NCI-H187 (cell line): ENCODE results near the gene AP1M2.

Experiments
- DNase-seq, 2 experiments: peaks; one replicate each; lab custom pipeline; 2025; lab: John Stamatoyannopoulos, UW

AP1M2 gene

DNA sequence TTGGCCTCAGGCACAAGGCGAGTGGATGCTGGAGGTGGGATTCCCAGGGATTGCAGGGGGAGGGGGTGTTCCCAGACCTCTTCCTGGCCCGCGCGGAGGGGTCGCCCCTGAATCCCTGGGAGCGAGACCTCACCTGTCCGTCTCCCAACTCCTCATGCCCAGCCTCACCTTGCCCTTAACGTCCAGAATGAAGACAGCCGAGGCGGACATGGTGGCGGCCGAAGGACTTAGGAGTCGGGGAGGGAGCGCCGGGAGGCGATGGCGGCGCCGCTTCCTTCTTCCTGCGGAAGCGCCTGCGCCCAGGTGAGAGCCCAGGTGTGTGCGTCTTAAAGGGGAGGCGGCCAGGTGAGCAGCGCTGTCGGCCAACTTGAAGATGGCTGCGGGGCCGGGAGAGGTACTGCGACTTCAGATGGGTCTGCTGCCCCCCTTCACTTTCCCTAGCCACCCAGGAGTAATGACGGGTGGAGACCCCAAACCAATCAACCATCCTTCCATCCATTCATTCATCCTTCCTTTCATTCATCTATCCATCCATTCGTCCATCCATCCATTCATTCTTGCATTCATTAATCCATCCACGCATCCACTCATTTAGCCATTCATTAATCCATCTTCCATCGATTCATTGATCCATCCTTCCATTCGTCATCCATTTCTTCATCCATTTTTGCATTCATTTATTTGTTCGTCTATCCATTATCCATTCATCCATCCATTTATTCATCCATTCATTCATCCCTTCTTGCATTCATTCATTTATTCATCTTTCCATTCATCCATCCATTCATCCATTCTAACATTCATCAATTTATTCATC, at the start of gene AP1M2:
TSS of gene AP1M2 (minus strand) at position 291 of the 817 bp plus-strand sequence. CDS start at position 210, 81 bp downstream.
- DNase-seq = peak in 1 of 2 experiments; percentile 7

DNA sequence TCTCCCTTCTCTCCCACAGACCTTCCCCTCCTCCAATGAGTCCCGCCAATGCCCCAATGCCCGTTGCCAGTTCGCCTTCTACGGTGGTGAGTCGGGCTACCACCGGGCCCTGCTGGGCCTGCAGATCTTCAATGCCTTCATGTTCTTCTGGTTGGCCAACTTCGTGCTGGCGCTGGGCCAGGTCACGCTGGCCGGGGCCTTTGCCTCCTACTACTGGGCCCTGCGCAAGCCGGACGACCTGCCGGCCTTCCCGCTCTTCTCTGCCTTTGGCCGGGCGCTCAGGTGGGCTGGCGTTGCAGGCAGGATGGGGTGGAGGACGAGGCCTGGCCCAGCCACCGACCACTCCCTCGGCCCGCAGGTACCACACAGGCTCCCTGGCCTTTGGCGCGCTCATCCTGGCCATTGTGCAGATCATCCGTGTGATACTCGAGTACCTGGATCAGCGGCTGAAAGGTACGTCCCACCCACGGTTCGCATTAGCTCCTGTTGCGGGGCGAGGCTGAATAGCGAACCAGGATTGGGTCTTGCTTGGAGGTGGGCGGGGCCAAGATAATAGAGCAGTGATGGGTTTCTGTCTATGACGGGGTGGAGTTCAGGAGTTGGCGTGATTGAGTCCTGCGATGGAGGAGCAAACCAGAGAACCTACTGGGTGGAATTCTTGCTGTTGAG, 49.3 kb upstream of the AP1M2 start:
- no peak for DNase-seq

DNA sequence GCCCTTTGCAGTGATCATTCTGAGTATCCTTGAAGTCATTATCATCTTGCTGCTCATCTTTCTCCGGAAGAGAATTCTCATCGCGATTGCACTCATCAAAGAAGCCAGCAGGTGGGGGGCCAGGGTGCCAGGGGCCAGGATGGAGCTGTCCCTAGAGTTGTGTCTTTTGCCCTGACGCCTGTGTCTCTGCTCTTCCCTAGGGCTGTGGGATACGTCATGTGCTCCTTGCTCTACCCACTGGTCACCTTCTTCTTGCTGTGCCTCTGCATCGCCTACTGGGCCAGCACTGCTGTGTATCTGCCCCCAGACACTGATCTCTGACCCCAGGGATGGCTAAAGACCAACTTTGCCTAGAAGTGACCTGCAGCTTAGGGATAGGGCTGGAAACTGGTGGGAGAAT, 47.9 kb upstream of the AP1M2 start:
- no peak for DNase-seq

DNA sequence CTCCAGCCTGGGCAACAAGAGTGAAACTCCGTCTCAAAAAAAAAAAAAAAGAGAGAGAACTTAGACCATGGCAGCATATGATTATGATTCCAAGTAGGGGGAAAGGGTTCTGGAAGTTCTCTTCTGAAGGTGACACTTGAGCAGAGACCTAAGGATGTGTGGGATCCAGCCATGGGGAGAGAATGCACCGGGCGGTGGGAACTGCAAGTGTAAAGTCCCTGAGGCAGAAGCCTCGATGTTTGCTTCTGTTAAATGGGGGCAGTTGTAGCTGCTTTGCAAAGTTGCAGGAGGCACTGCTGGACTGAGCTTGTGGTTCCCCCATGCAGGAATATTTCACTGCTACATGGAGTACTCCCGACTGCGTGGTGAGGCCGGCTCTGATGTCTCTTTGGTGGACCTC, 47.3 kb upstream of the AP1M2 start:
- no peak for DNase-seq

- no peak for DNase-seq
Measured at GRCh38 chr19:10631874-10632273, 44.8 kb upstream of the AP1M2 start.

- DNase-seq = no peak
Measured at GRCh38 chr19:10625762-10626138, 38.6 kb upstream of the AP1M2 start.

DNA sequence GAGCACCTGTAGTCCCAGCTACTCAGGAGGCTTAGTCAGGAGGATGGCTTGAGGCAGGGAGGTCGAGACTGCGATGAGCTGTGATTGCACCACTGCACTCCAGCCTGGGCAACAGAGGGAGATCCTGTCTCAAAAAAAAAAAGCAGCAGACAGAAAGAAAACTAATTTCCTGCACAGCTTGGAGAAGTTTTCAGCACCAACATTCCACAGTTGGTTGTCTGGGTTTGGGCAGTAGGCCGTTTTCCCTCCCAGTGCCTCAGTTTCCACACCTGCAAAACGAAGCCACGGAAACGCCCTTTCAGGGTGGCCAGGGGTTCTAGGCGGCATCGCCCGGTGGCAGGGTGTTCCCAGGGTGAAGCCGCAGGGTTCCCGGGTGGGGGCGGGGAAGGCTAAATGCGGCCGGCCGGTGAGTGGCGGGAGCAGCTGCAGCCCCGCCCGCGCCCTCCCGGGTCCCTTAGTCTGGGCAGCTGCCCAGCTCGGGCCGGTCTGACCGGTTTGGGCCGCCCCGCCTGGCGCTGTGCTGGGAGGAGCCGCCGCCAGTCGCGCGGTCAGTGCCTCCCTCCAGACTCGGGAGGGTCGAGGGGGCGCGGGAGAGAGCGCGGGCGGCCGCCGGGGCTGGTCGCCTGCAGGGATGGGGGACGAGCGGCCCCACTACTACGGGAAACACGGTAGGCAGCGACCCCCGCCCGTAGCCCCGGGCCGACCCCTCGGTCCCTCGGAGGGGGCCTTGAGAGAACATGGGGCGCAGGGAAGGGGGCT, 38.1 kb upstream of the AP1M2 start, which contains the start of gene SLC44A2:
TSS of gene SLC44A2 (plus strand) at position 551 of the 759 bp plus-strand sequence. CDS start at position 632, 81 bp downstream.
- no peak for DNase-seq

DNA sequence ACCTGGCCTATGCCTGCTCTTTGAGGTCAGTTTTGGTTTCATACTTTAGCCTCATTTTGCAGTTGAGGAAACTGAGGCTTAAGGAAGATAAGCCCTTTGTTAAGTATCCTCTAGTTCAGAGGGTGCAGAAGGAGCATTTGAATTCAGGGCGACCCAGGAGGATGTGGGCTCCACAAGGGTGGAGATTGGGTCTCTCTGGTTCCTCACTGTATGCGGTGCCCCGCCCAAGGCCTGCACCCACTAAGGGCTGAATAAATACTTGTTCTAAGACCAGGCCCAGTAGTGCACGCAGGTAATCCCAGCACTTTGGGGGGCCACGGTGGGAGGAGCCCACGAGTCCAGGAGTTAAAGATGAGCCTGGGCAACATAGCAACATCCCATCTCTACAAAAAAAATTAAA, 37.5 kb upstream of the AP1M2 start:
- no peak for DNase-seq

DNA sequence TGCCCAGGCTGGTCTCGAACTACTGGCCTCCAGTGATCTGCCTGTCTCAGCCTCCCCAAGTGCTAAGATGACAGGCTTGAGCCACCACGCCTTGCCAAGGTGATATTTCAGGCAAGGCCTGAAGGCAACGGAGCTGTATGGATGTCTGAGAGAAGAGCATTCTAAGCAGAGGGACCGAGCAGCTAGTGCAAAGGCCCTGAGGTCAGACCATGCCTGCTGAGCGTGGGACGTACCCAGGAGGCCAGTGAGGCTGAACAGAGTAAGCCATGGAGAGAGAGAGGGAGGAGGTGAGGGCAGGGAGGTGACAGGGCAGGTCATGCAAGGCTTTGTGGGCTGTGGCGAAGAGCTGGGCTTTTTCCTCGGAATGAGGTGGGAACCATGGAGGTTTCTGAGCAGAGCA, 34.9 kb upstream of the AP1M2 start:
- DNase-seq = no peak

DNA sequence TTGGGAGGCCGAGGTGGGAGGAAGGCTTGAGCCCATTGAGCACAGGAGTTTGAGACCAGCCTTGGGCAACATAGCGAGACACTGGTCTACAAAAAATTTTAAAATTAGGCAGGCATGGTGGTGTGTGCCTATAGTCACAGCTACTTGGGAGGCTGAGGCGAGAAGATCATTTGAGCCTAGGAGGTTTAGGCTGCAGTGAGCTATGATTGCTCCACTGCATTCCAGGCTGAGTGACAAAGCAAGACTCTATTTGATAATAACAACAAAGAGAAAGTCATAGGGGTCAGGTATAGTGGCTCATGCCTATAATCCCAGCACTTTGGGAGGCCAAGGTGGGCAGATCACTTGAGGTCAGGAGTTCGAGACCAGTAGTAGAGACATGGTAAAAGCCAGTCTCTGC, 33.7 kb upstream of the AP1M2 start:
- DNase-seq = no peak

- DNase-seq = no peak
Measured at GRCh38 chr19:10618846-10619245, 31.7 kb upstream of the AP1M2 start.

DNA sequence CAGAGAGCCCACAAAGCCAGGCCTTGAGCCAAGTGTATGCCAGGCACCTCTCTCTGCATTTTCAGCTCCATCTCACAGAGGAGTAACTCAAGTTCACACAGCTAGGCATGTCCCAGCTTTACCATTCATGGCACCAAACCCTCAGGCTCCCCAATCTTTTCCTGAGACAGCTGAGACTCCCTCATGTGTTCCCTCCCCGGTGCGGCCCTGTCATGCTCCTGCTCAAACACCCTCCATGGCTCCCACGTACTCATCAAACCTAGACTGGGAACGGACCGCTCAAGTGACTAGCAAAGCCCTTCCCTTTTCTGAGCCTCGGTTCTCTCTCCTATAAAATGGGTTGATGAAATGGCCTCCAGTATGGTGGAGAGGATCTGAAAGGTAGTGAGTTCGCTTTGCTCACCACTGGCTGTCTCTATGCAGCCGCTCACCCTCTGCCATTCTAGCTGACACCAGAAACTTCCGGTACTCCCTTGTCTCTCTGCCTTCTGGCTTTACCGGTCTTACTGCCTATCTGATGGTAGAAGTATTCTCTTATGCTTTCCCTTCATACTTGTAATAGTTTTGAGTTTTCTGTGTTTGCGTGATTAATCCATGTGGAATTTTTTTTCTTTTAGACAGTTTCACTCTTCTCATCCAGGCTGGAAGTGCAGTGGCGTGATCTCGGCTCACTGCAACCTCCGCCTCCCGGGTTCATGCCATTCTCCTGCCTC, 30.5 kb upstream of the AP1M2 start:
- no peak for DNase-seq

DNA sequence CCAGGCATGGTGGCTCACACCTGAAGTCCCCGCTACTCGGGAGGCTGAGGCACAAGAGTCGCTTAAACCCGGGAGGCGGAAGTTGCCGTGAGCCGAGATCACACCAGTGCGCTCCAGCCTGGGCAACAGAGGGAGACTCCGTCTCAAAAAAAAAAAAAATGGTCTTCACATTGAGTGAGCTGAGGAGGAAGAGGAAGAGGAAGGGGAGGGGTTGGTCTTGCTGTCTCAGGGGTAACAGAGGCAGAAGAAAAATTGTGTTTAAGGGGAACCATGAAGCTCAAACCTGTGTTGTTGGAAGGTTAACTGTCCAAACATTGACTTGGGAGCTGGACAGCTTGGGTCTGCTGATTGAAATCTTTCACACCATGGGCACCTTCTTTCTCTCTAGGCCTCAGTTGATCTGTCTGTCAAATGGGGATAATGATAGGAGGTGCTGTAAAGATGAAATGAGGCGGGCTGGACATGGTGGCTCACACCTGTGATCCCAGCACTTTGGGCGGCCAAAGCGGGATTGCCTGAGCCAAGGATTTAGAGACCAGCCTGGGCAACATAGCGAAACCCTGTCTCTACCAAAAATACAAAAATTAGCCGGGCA, 28.4 kb upstream of the AP1M2 start:
- DNase-seq = no peak

DNA sequence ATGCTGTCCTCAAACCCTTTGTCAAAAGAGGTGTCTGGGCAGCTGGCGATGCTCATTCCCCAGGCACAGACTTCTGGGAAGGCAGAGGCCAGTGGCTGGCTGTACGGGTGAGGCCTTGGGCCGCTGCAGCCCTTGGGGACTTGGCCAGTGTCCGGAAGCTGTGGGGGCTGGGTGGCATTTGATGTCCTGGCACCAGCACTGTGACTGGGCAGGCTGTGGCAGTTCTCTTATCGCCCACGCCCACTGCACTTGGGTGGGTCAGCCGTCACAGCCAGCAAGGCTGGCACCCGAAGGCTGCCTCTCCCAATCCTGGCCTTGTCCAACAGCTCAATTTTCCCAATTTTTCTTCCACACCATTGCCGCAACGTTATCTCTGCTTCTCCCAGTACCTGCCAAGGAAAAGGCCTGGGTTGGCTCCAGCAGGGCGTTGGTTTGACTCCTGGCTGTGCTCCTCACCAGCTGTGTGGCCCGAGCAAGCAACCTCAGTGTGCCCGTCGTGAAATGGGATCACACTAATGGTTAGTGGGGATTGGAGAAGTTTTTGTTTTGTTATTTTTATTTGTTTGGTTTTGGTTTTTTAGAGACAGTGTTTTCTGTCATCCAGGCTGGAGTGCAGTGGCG, 25.5 kb upstream of the AP1M2 start:
- DNase-seq = no peak

DNA sequence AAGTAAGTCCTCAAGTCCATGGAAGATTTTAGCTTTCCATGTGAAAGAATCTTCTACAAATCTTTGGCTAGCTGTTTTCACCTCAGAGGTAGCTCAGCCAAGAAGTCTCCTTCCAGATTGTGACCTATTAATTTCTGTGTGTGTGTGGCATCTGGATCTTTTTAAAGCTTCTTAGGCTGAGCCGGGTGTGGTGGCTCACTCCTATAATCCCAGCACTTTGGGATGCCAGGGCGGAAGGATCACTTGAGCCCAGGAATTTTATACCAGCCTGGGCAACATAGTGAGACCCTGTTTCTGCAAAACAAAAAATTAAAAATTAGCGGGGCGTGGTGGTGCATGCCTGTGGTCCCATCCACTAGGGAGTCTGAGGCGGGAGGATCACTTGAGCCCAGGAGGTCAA, 24.8 kb upstream of the AP1M2 start:
- no peak for DNase-seq

DNA sequence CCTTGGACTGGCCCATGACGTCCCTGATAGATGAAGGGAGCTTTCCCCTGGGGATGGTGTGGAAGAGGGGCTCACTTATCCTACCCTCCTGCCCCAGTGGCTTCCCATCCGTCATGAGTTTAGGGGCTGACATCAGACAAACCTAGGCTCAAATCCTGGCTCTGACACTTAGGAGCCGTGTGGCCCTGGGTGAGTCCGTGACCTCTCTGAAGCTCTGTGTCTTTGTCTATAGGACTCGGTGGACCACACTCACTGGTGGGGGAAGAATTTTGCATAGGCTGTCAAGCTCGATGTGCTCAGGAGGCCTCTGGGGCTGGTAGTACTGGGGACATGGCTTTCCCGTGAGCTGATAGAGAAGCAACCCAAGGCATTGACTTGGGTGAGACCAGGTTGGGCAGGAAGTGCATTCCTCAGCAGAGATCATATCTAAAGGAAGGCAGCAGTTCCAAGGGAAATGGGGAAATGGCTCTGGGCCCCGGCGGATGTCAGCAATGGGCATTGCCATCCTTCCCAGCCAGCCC, 17.4 kb upstream of the AP1M2 start:
- DNase-seq = no peak

DNA sequence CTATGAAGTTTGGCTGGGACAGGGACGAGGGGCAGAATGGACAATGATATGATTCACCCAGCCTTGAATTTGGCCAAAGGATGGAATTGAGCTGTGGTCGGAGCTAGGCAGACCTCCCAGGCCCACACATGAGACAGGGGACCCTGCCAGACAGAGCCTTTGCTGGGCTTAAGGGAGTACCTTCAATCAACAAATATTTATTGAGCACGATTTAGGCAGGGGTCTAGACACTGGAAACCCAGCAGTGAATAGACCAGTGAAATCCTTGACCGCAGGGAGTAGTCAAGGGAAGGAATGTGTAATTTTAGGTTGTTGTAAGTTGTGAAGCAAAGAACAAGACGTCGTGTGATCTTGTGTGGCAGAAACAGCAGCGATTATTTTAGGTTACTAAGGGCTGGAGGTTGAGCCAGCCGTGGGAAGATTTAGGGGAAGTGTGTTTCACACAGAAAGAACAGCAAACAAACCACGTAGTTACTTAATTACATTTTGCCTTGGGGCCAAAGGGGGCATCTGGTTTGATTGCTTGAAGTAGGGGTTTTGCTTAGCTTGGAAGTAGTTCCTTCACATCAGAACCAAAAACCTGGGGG, 16.9 kb upstream of the AP1M2 start:
- no peak for DNase-seq

GRCh38 chr19:10603084-10603872, 16.2 kb upstream of the AP1M2 start:
- no peak for DNase-seq

DNA sequence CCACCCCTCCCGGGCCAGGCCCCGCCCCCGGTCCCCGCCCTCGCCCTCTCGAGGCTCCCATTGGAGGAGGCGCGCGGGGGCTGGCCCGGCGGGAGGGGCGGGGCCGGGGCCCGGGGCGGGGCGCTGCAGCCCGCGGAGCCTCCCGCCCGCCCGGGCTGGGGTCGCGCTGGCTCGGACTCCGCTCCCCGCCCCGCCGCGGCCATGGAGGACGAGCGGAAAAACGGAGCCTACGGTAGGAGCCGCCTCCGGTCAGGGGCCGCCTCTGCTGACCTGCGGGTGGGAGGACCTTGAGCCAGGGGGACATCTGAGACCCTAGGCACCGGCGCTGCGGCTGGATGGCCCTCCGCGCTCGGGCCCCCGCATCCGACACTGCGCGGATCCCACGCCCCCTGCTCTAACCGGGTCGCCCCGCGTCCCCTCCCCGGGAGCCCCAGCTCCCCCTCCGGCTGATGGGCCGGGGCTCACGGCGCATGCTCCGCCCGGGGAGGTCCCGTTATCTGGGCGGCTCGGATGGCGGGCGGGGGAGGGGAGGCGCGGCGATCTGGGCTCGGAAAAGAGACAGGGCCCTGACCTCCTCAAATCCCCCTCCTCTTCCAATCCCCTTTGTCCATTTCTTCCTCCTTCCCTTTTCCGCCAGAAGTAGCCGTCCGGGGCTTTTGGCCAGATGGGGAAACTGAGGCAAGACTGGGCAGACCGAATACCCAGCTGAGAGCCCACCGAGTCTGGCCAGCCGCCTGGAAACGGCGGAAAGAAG, 15.4 kb upstream of the AP1M2 start:
- peak; percentile 9 to 23 for DNase-seq
